ENCODE measurements around the gene HES4. TPM values are rescaled to one million over a fixed set of nuclear protein-coding genes. Genes with fewer than 3 reads are reported as not detected.

Gene HES4
- 24.7 TPM for total RNA-seq

GRCh38 chr1:999725-1000356 is at the start of gene HES4:
Gene HES4 (minus strand): TSS chr1:1000097. CDS start chr1:999973, 124 bp downstream.

DNA sequence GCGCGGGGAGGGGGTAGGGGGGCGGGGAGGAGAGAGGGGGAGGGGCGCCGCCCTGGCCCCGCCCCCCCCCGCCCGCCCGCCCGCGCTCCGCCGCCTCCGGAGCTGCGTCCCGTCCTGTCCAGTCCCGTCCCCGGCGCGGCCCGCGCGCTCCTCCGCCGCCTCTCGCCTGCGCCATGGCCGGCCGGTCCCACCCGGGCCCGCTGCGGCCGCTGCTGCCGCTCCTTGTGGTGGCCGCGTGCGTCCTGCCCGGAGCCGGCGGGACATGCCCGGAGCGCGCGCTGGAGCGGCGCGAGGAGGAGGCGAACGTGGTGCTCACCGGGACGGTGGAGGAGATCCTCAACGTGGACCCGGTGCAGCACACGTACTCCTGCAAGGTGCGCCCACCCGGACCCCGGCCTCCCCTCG is 20.1 kb upstream of the HES4 start, which contains the start of gene AGRN:
TSS of gene AGRN (plus strand) at position 121 of the 405 bp plus-strand sequence. CDS start at position 174, 53 bp downstream.

DNA sequence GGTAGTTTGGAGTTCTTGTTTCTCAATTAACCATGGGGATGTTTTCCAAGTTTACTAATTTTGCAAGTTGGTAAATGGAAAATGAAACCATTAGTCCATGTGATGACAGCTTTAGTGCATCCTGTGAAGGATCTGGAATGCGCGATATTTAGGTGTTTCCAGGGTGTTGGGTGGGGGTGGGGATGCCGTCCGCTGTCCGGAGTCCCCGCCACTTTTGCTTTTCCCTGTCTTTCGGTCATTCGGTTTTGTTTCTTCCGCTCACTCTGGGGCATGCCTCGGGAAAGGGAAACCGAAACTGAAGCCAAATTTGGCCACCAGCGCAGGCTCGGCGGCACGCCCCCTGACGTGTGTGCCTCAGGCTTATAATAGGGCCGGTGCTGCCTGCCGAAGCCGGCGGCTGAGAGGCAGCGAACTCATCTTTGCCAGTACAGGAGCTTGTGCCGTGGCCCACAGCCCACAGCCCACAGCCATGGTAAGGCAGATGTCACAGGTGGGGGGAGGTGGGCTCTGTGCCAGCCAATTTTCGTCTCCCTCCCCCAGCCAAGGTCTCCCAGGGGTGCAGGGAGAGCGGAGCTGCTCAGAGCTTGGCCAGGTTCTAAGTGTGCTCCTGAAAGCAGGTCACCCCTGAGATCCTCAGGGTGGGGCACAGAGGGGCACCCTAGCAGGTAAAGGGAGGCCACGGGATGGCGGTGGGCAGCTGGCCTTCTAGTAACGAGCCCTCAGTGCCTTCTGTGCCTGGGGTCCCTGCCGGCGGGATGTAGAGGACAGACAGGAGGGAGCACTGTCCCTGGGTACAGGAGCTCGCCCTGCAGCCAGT is 13.4 kb upstream of the HES4 start, which contains the start of gene ISG15:
TSS of gene ISG15 (plus strand) at position 393 of the 817 bp plus-strand sequence. CDS start at position 470, 77 bp downstream.

GRCh38 chr1:981955-982558 is 17.8 kb downstream of the HES4 start, which contains the start of gene PERM1:
Gene PERM1 (minus strand): TSS chr1:982093. CDS start chr1:981029, 1,064 bp downstream.

GRCh38 chr1:966135-966703 is 33.7 kb downstream of the HES4 start, which contains the start of gene PLEKHN1:
Gene PLEKHN1 (plus strand): TSS chr1:966482. CDS start chr1:966532, 50 bp downstream.

DNA sequence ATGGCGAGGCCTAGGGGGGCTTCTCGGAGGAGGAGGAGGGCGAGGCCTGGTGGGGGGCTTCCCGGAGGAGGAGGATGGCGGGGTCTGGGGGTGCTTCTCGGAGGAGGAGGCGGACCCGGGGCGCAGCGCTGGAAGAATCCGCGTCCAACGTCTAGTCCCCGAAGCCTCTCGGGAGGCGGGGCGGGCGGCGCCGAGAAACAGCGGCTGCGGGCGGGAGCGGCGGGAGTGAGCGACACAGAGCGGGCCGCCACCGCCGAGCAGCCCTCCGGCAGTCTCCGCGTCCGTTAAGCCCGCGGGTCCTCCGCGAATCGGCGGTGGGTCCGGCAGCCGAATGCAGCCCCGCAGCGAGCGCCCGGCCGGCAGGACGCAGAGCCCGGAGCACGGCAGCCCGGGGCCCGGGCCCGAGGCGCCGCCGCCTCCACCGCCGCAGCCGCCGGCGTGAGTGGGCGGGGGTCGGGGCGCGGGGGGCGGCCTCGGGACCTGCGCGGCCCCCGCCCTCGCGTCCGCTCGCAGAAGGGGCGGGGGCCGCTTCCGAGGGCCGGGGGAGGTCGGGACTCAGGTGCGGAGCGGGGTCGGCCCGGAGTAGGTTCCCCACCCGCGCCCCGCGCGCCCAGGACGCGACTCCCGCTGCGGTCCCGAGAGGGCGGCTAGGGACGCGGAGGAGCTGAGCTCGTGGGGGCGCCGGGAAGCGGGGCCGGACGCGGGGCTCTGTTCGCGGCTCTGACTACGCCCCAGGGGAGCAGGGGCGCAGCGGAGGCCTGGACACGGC is 39.4 kb downstream of the HES4 start, which contains the start of gene KLHL17:
TSS of gene KLHL17 (plus strand) at position 222 of the 769 bp plus-strand sequence. CDS start at position 332, 110 bp downstream.

GRCh38 chr1:958823-959730 is 40.8 kb downstream of the HES4 start, which contains the start of gene NOC2L:
Gene NOC2L (minus strand): TSS chr1:959256. CDS start chr1:959240, 16 bp downstream.

Small RNAs within 50 kb of the gene (small RNA-seq; reads per million reads assigned to genes)
- gene AL645608.3 (ENCODE audit: low replicate concordance) = not detected

Other genes starting within 250 kb of the HES4 start
- gene SAMD11, start 76.2 kb downstream of the HES4 start, total RNA-seq = not detected
- 52.3 TPM for gene NOC2L, start 40.8 kb downstream of the HES4 start, total RNA-seq
- gene KLHL17, start 39.5 kb downstream of the HES4 start, total RNA-seq = 15.7 TPM
- gene PLEKHN1, start 33.6 kb downstream of the HES4 start, total RNA-seq = not detected
- 0.63 TPM for gene PERM1, start 18.0 kb downstream of the HES4 start, total RNA-seq
- gene ISG15, start 13.4 kb upstream of the HES4 start, total RNA-seq = 7.2 TPM
- 105 TPM for gene AGRN, start 20.0 kb upstream of the HES4 start, total RNA-seq
- gene RNF223, start 74.2 kb upstream of the HES4 start, total RNA-seq = not detected
- gene C1orf159, start 116.0 kb upstream of the HES4 start, total RNA-seq = 16.9 TPM
- gene TTLL10, start 173.8 kb upstream of the HES4 start, total RNA-seq = not detected
- gene TNFRSF18, start 206.5 kb upstream of the HES4 start, total RNA-seq = not detected
- not detected for gene TNFRSF4, start 214.1 kb upstream of the HES4 start, total RNA-seq
- 34.4 TPM for gene SDF4, start 231.9 kb upstream of the HES4 start, total RNA-seq
- 24.7 TPM for gene B3GALT6, start 232.1 kb upstream of the HES4 start, total RNA-seq
- gene C1QTNF12, start 246.6 kb upstream of the HES4 start, total RNA-seq = not detected

Measured in parietal lobe (tissue), 2 donors.